ENCODE measurements around the gene CDH24. TPM values are rescaled to one million over a fixed set of nuclear protein-coding genes. Genes with fewer than 3 reads are reported as not detected.

Gene CDH24
- total and polyA plus RNA-seq, 12 donors = 0.57 to 9.1 (median 1.6) TPM

DNA sequence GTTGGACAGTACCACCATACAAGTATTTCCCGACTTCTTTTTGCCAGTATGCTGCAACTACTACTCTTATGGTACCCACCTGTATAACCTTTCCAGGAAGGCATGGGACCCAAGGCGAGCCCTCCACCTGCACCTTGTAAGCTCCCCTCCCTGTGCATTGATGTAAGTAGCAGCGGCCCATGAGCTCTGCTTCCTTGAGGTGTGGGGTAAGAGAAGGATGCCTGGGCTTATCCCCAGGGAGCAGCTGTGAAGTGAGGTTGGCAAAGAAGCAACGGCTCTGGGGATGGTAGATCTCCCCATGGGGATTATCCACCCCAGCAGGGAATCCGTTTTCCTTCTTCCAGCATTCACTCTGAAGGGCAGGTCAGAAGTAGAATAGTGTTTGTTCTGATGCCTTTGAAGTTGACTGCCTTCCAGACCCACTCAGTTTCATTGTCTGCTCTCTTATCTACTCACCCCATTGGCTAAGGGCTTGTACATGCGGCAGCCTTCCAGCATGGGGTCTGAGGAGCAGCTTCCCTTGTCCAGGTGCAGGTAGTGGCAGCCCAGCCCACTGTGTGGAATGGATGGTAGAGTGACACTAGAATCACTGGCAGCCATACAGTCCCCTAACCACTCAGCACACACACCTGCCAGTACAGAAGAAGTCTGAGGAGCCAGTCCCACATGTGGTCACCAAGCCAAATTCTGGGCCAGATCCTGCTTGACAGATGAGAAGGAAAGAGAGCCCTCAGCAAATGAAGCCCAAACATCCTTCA is 44.1 kb upstream of the CDH24 start:
- ATAC-seq = no peak
- intact Hi-C loops (cut with DNase I) = no loop called here
- DNase-seq = no peak
- Histone ChIP-seq H3K4me3 (no peak overlapping the region), H3K27ac (no peak overlapping the region), H3K4me1 (peaks cover 3 to 37% (median 26%) of the 10 kb centered on the region in 9 donors), H3K27me3 (no peaks in the 10 kb centered on the region), H3K9me3 (no peaks in the 10 kb centered on the region), H3K36me3 (peaks cover 0 to 27% (median 15%) of the 10 kb centered on the region in 9 donors)
- TF ChIP-seq, protein P1, sequence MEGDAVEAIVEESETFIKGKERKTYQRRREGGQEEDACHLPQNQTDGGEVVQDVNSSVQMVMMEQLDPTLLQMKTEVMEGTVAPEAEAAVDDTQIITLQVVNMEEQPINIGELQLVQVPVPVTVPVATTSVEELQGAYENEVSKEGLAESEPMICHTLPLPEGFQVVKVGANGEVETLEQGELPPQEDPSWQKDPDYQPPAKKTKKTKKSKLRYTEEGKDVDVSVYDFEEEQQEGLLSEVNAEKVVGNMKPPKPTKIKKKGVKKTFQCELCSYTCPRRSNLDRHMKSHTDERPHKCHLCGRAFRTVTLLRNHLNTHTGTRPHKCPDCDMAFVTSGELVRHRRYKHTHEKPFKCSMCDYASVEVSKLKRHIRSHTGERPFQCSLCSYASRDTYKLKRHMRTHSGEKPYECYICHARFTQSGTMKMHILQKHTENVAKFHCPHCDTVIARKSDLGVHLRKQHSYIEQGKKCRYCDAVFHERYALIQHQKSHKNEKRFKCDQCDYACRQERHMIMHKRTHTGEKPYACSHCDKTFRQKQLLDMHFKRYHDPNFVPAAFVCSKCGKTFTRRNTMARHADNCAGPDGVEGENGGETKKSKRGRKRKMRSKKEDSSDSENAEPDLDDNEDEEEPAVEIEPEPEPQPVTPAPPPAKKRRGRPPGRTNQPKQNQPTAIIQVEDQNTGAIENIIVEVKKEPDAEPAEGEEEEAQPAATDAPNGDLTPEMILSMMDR (IDR thresholded peaks at IDR 0.05) = no peak
- 73 to 78% methylated on average over 6 of the region's 6 CpGs for WGBS, 2 donors

DNA sequence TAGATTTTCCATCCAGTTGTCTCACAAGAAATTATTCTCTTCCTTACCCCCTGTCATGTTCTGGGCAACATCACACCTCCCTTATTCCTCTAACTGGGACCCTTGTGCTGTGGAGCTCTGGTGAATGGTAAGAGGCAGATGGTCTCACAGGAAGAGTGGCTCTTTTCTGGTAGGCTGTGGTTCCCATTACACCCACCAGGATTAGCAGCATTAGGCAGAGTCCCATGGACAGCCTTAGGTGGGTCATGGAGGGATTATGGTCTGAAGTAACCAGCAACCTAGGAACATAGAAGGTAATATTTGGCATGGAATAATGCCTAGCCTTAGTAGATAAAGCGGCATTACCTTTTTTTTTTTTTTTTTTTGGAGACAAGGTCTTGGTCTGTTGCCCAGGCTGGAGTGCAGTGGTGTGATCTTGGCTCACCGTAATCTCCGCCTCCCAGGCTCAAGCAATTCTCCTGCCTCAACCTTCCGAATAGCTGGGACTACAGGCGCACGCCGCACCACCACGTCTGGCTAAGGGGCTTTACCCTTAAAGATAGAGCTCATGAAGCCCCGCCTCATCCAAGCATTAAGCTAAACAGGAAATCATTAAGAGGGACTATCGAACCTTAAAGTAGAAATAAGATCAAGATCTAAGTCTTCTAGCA is 42.0 kb upstream of the CDH24 start:
- no peak for ATAC-seq
- intact Hi-C loops (cut with DNase I) = loop anchor here in 1 of 10 donors (5.0 kb wide), 1 partner anchor 848 kb away; no protein-coding TSS in a partner anchor
- H3K36me3 ChIP-seq = peaks cover 0 to 27% (median 15%) of the 10 kb centered on the region in 9 donors

DNA sequence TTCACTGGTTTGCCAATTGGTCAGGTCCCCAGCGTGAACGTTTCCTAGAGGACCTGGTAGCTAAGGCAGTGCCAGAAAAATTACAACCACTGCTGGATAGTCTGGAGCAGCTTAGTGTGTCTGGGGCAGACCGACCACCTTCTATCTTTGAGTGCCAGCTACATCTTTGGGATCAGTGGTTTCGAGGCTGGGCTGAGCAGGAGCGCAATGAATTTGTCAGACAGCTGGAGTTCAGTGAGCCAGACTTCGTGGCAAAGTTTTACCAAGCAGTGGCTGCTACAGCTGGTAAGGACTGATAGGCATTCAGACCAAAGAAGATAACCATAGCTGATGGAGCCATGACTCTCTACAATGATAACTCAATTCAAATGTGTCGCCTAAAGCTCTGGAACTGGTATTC is 40.5 kb upstream of the CDH24 start:
- ATAC-seq = no peak
- Histone ChIP-seq H3K27me3 (no peaks in the 10 kb centered on the region), H3K4me3 (no peak overlapping the region), H3K9me3 (no peaks in the 10 kb centered on the region), H3K4me1 (peaks cover 8 to 49% (median 38%) of the 10 kb centered on the region in 9 donors), H3K36me3 (peaks cover 0 to 33% (median 16%) of the 10 kb centered on the region in 9 donors), H3K27ac (no peak overlapping the region)
- intact Hi-C loops (cut with DNase I) = loop anchor here in 1 of 10 donors (5.0 kb wide), 1 partner anchor 850 kb away; no protein-coding TSS in a partner anchor
- 77 to 80% methylated on average over 7 of the region's 7 CpGs for WGBS, 2 donors
- no peak for DNase-seq
- TF ChIP-seq, protein P1 (IDR thresholded peaks at IDR 0.05) = no peak

More for the DNA sequence above, 42.0 kb upstream of the CDH24 start:
- Histone ChIP-seq H3K27ac (no peak overlapping the region), H3K4me1 (peaks cover 3 to 35% (median 23%) of the 10 kb centered on the region in 9 donors), H3K4me3 (no peak overlapping the region), H3K9me3 (no peaks in the 10 kb centered on the region), H3K27me3 (no peaks in the 10 kb centered on the region)
- no peak for DNase-seq
- 59 to 72% methylated on average over 10 of the region's 10 CpGs for WGBS, 2 donors
- TF ChIP-seq, protein P1 (IDR thresholded peaks at IDR 0.05) = no peak

Measured in heart right ventricle (tissue), 16 donors.